Transverse colon (tissue), 4 donors: ENCODE data around the gene LACC1. TPM values are rescaled to one million over a fixed set of nuclear protein-coding genes. Genes with fewer than 3 reads are reported as not detected.

Experiments used
- DNase-seq: peaks from one replicate; pipeline ENCODE4 v3.0.0-alpha.2; 2019
- H3K27ac ChIP-seq, 4 donors: fragments of 200-600 bp; sonication (generic); 2 replicates each; pipeline ENCODE4 v1.5.1; 2016 to 2018; ENCODE audit warnings: inconsistent platforms in 4 of 4
- H3K27me3 ChIP-seq: fragments of 200-600 bp; sonication (generic); 2 replicates; pipeline ENCODE4 v1.5.1; 2017; ENCODE audit warnings: inconsistent platforms
- H3K36me3 ChIP-seq, 4 donors: fragments of 200-600 bp; sonication (generic); 2 replicates each; pipeline ENCODE4 v1.5.1; 2017 to 2019; ENCODE audit warnings: inconsistent platforms in 4 of 4
- H3K4me1 ChIP-seq, 4 donors: fragments of 200-600 bp; sonication (generic); 2 replicates each; pipeline ENCODE4 v1.5.1; 2017 to 2020; ENCODE audit warnings: inconsistent platforms in 4 of 4
- H3K4me3 ChIP-seq, 4 donors: fragments of 200-600 bp; sonication (generic); 1 replicate in 1 of 4; 2 replicates in 3 of 4; pipeline versions ENCODE4 v1.5.1 to v1.6.1; 2017 to 2019; ENCODE audit warnings: inconsistent platforms in 4 of 4
- H3K9me3 ChIP-seq, 2 donors: fragments of 200-600 bp; sonication (generic); 2 replicates each; pipeline ENCODE4 v1.5.1; 2017 to 2019; ENCODE audit warnings: inconsistent platforms in 2 of 2
- EP300 ChIP-seq: sonication (generic); formaldehyde crosslinking; IDR thresholded peaks from one replicate; pipeline ENCODE4 v1.6.1; 2017; ENCODE audit warnings: antibody characterized with exemption, low read depth
- POLR2A ChIP-seq: fragments of 450-650 bp; IDR thresholded peaks from one replicate; pipeline ENCODE4 v1.6.1; 2016; ENCODE audit warnings: antibody characterized with exemption, mild to moderate bottlenecking, moderate library complexity
- POLR2AphosphoS5 ChIP-seq, 3 donors: sonication (generic); formaldehyde crosslinking; IDR thresholded peaks; one replicate each; pipeline ENCODE4 v1.6.1; 2016; ENCODE audit warnings: antibody characterized with exemption in 3 of 3
- WGBS, 2 donors: methylation state at CpG; one replicate each; pipeline ENCODE4 v1.1.5; 2018; ENCODE audit warnings: low coverage in 1 of 2; 5-methylcytosine and 5-hydroxymethylcytosine counted together
- in situ Hi-C, 4 donors: fragments of 200-750 bp; cut with MboI; loops; one replicate each; pipeline versions ENCODE4 v1.15.0 to v1.15.1; 2017; ENCODE audit warnings: low sequenced_read_pairs in 3 of 4, low pct_ligation_motif_present in 1 of 4, low pct_unique_long_range_greater_than_20kb in 1 of 4
- intact Hi-C: fragments of 100-400 bp; cut with DNase I; formaldehyde crosslinking; loops from one replicate; pipeline ENCODE4 v1.15.1; 2023; ENCODE audit warnings: low total_unique reads
- total RNA-seq, 4 donors: library from RNA; depleted of rRNA; stranded (reverse); fragments of >200 nt; gene quantifications; one replicate each; pipeline ENCODE4 v1.1.0, GENCODE V29; 2016
- TF ChIP-seq, protein P1 (sequence below), 5 experiments: fragments of 200-600 bp in 3 of 5; fragments of 450-650 bp in 2 of 5; sonication (generic) in 3 of 5; IDR thresholded peaks; 1 replicate in 2 of 5; 2 replicates in 3 of 5; pipeline ENCODE4 v1.5.1; 2016 to 2017; ENCODE audit warnings: antibody characterized with exemption in 5 of 5, inconsistent platforms in 3 of 5, mild to moderate bottlenecking in 2 of 5, moderate library complexity in 1 of 5

LACC1 gene
- total RNA-seq, 4 donors from 2014 or later, result 5.6 to 16.1 (median 11.8) TPM

DNA sequence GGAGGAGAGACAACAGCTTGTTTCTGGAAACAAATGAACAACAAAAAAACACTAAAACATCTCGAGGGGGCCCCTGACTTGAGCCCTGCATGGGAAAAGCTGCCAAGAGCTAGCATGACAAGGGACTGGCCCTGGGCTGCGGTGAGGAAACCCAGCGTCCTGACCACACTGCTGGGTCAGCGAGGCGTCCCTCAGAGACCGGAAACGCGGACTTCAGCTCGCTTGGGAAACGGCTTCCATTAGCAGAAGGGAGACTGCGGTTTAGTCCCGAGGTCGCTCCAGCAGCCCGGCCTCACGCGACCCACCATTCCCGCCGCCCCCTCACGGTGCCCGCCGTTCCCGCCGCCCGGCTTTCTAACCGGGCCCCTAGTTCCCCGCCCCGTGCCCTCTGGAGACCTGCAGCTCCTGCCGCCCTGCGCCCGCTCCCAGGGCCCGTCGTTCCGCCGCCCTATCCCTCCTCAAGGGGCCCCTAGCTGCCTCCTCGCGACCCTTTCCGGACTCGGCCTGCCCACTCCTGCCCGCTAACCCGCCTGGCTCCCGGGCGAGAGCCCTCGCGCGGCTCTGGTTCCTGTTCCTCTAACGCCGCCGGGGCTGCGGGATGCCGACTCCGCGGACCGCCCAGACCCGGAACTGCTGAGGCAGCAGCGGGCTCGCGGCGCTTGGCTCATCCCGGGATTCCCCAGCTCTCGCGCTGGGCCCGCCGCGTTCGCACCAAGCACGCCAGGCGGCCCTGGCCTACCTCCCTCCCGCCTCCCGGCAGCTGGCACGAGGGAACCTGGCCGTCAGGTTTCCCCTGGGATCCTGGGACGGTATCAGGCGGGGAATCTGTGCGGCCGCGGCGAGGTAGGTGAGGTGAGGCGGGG lies 581 bp upstream of the LACC1 start, which contains the start of gene CCDC122:
Gene CCDC122 (minus strand): TSS at position 849 of the 863 bp plus-strand sequence. CDS start 10,364 bp downstream, outside the sequence.
- intact Hi-C loops, result no loop called here
- Histone ChIP-seq H3K36me3 (no peaks in the 10 kb centered on the region), H3K27me3 (no peaks in the 10 kb centered on the region), H3K9me3 (no peaks in the 10 kb centered on the region), H3K4me3 (peak within 1 kb of the TSS; percentile 73 to 93 (median 78)), H3K27ac (peak within 1 kb of the TSS; percentile 95 to 97 (median 96)), H3K4me1 (peaks cover 3 to 28% (median 17%) of the 10 kb centered on the region in 4 donors)
- in situ Hi-C loops, result loop anchor here in 1 of 4 donors (10.0 kb wide), 1 partner anchor 904 kb away; no protein-coding TSS in a partner anchor
- TF ChIP-seq EP300, result no peak
- TF ChIP-seq POLR2A, result peak; percentile 95
- peak; percentile 61 to 93 (median 83) for TF ChIP-seq POLR2AphosphoS5 (IDR thresholded peaks at IDR 0.05)
- TF ChIP-seq, protein P1, sequence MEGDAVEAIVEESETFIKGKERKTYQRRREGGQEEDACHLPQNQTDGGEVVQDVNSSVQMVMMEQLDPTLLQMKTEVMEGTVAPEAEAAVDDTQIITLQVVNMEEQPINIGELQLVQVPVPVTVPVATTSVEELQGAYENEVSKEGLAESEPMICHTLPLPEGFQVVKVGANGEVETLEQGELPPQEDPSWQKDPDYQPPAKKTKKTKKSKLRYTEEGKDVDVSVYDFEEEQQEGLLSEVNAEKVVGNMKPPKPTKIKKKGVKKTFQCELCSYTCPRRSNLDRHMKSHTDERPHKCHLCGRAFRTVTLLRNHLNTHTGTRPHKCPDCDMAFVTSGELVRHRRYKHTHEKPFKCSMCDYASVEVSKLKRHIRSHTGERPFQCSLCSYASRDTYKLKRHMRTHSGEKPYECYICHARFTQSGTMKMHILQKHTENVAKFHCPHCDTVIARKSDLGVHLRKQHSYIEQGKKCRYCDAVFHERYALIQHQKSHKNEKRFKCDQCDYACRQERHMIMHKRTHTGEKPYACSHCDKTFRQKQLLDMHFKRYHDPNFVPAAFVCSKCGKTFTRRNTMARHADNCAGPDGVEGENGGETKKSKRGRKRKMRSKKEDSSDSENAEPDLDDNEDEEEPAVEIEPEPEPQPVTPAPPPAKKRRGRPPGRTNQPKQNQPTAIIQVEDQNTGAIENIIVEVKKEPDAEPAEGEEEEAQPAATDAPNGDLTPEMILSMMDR (IDR thresholded peaks at IDR 0.05), result peak in 1 of 5 experiments; percentile 10
- WGBS, 2 donors, result 0 to 1% methylated on average over 1 to 44 of the region's 78 CpGs
- DNase-seq, result peak; percentile 88

DNA sequence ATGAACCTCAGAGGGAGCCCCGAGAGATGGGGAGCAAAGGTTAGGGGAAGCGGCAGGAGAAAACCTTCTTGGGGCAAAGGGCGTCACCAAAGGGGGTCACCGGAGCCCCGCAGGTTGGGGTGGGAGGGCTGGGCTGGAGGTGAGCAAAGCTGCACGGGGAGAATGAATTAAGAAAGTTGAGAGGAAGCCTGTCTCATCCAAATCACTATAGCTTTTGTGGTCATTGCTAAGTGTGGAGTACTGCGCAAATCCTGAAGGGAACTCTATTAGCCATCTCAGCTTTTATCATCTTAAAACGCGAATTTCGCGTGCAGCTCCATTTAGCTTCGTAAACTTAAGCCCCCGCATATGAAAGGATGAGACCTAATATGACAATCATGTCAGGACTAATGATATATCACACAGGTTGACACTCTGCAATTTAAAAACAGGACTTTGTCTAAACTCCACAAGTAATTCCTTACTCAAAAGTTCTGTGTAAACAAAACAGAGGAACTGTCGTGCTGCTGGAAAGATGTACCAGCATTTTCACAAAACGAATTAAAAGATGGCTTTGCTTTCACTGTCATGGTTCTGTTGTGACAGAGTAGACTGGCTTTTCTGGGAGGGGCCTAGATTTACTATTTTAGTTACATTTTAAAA lies 631 bp downstream of the LACC1 start:
- Histone ChIP-seq H3K9me3 (no peaks in the 10 kb centered on the region), H3K4me3 (peak overlapping the region; percentile 73 to 93 (median 78)), H3K27me3 (no peaks in the 10 kb centered on the region), H3K36me3 (no peaks in the 10 kb centered on the region), H3K4me1 (peaks cover 3 to 24% (median 17%) of the 10 kb centered on the region in 4 donors), H3K27ac (peak overlapping the region; percentile 95 to 97 (median 96))
- in situ Hi-C loops, result no loop called here
- no peak for DNase-seq
- intact Hi-C loops, result loop anchor here (10.0 kb wide), 1 partner anchor 1084 kb away; no protein-coding TSS in a partner anchor
- TF ChIP-seq, protein P1 (IDR thresholded peaks at IDR 0.05), result peak in 1 of 5 experiments; percentile 33
- no peak for TF ChIP-seq EP300
- 27 to 33% methylated on average over 14 to 15 of the region's 15 CpGs for WGBS, 2 donors

DNA sequence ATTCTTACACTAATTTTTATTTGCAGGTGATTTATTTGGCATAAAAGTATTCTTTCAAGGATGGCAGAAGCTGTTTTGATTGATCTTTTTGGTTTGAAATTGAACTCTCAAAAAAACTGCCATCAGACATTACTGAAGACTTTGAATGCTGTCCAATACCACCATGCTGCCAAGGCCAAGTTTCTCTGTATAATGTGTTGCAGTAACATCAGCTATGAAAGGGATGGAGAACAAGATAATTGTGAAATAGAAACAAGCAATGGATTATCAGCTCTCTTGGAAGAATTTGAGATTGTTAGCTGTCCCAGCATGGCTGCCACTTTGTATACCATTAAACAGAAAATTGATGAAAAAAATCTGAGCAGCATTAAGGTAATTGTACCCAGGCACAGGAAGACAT lies 1.2 kb downstream of the LACC1 start:
- in situ Hi-C loops (no loop called here), intact Hi-C loops (loop anchor here (10.0 kb wide), 1 partner anchor 1084 kb away; no protein-coding TSS in a partner anchor)
- peaks cover 0 to 5% (median 0%) of the 10 kb centered on the region in 4 donors for H3K36me3 ChIP-seq
- H3K4me3 ChIP-seq, result no peak overlapping the region
- H3K27ac ChIP-seq, result peak overlapping the region in 2 of 4 donors; percentile 95 to 97
- no peaks in the 10 kb centered on the region for H3K27me3 ChIP-seq
- TF ChIP-seq, protein P1 (IDR thresholded peaks at IDR 0.05), result no peak
- TF ChIP-seq EP300 (no peak), POLR2AphosphoS5 (IDR thresholded peaks at IDR 0.05) (no peak), POLR2A (no peak)
- peaks cover 3 to 24% (median 17%) of the 10 kb centered on the region in 4 donors for H3K4me1 ChIP-seq
- no peaks in the 10 kb centered on the region for H3K9me3 ChIP-seq
- no peak for DNase-seq

DNA sequence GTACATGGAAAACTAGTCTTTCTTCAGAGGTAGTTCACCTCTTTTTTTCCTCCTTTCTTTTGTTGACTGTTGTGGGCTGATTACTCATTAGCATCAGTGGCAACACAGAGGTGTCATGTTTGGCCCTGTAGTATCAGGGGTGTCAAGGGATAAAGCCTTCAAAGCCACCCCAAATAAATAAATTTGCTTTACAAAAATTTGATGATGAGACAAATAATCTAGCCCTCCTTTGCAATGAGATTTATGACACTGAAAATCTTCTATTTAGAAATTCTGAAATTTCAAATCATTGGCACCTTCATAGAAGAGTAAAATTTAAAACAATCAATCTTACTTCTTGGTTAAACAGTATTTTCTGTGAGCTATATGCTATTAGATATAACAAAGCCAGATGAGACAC lies 1.9 kb downstream of the LACC1 start:
- in situ Hi-C loops, result no loop called here
- Histone ChIP-seq H3K4me3 (no peak overlapping the region), H3K36me3 (peaks cover 0 to 5% (median 0%) of the 10 kb centered on the region in 4 donors), H3K27ac (no peak overlapping the region), H3K9me3 (no peaks in the 10 kb centered on the region), H3K4me1 (peaks cover 3 to 24% (median 17%) of the 10 kb centered on the region in 4 donors), H3K27me3 (no peaks in the 10 kb centered on the region)
- DNase-seq, result no peak
- TF ChIP-seq POLR2A, result no peak
- no peak for TF ChIP-seq POLR2AphosphoS5 (IDR thresholded peaks at IDR 0.05)
- TF ChIP-seq EP300, result no peak
- TF ChIP-seq, protein P1 (IDR thresholded peaks at IDR 0.05), result no peak
- intact Hi-C loops, result loop anchor here (10.0 kb wide), 1 partner anchor 1083 kb away; no protein-coding TSS in a partner anchor
